HG02970 (cell line): ENCODE results near the gene VSIR.

Experiments used
- ATAC-seq: cut with Tn5 transposase; IDR thresholded peaks from one replicate; pipeline ENCODE4 v1.9.1; 2021; ENCODE audit warnings: mild to moderate bottlenecking, moderate library complexity, moderate number of reproducible peaks; ENCODE audit not compliant: unreplicated experiment, low FRiP score

Gene VSIR

GRCh38 chr10:71717056-71717455 lies 56.3 kb downstream of the VSIR start:
- ATAC-seq: no peak

GRCh38 chr10:71716426-71716825 lies 56.9 kb downstream of the VSIR start:
- ATAC-seq: no peak

- no peak for ATAC-seq
Observed at GRCh38 chr10:71715860-71716259, 57.5 kb downstream of the VSIR start.

GRCh38 chr10:71715026-71715425 lies 58.3 kb downstream of the VSIR start:
- no peak for ATAC-seq

GRCh38 chr10:71714592-71714991 lies 58.7 kb downstream of the VSIR start:
- ATAC-seq: no peak

- no peak for ATAC-seq
Observed at GRCh38 chr10:71714031-71714410, 59.3 kb downstream of the VSIR start.

GRCh38 chr10:71713135-71714030 lies 59.9 kb downstream of the VSIR start:
- ATAC-seq: no peak

- no peak for ATAC-seq
Observed at GRCh38 chr10:71712572-71713134, 60.7 kb downstream of the VSIR start.

- no peak for ATAC-seq
Observed at GRCh38 chr10:71712170-71712569, 61.1 kb downstream of the VSIR start.

GRCh38 chr10:71711052-71711623 lies 62.2 kb downstream of the VSIR start:
- no peak for ATAC-seq

- no peak for ATAC-seq
Observed at GRCh38 chr10:71710519-71710918, 62.8 kb downstream of the VSIR start.

- no peak for ATAC-seq
Observed at GRCh38 chr10:71708897-71709882, 64.1 kb downstream of the VSIR start.

GRCh38 chr10:71708301-71708703 lies 65.0 kb downstream of the VSIR start:
- ATAC-seq: no peak

GRCh38 chr10:71707240-71707789 lies 66.0 kb downstream of the VSIR start:
- ATAC-seq: no peak

GRCh38 chr10:71706216-71707121 lies 66.9 kb downstream of the VSIR start:
- no peak for ATAC-seq

- no peak for ATAC-seq
Observed at GRCh38 chr10:71705582-71705981, 67.7 kb downstream of the VSIR start.

- no peak for ATAC-seq
Observed at GRCh38 chr10:71704816-71705215, 68.5 kb downstream of the VSIR start.

GRCh38 chr10:71703577-71703976 lies 69.7 kb downstream of the VSIR start:
- ATAC-seq: no peak

GRCh38 chr10:71701496-71702132 lies 71.7 kb downstream of the VSIR start:
- no peak for ATAC-seq
